ENCODE data around the gene HTATIP2.

DNA sequence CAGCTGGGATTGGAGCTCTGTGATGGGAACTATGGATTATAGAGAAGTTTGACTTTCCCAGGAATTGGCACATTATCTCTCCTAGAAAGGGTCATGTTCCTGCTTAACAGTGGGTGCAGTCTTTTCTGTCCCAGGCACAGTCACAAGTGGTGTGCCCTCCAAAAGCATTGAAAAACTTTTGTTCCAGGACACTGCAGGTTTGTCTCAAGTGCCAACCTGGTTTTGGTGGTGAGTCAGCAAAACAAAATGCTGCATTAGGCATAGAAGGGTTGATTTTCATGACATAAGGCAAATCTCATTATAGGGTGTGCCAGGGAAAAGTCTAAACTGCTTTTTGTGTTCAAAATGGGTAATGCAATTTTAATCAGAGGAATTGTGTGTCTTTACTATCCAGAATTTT lies 4.9 kb downstream of the HTATIP2 start:
- TF ChIP-seq, protein P1, sequence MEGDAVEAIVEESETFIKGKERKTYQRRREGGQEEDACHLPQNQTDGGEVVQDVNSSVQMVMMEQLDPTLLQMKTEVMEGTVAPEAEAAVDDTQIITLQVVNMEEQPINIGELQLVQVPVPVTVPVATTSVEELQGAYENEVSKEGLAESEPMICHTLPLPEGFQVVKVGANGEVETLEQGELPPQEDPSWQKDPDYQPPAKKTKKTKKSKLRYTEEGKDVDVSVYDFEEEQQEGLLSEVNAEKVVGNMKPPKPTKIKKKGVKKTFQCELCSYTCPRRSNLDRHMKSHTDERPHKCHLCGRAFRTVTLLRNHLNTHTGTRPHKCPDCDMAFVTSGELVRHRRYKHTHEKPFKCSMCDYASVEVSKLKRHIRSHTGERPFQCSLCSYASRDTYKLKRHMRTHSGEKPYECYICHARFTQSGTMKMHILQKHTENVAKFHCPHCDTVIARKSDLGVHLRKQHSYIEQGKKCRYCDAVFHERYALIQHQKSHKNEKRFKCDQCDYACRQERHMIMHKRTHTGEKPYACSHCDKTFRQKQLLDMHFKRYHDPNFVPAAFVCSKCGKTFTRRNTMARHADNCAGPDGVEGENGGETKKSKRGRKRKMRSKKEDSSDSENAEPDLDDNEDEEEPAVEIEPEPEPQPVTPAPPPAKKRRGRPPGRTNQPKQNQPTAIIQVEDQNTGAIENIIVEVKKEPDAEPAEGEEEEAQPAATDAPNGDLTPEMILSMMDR (IDR thresholded peaks at IDR 0.05), result no peak
- no peak for TF ChIP-seq POLR2A (IDR thresholded peaks at IDR 0.05)
